IPS-20b (cell line): ENCODE measurements around the gene OTUD3.
"Not testable (repeated sequence)": the region's sequence is repeated elsewhere in the genome, so short reads cannot be mapped to it uniquely, and the experiment has no call there.

Experiments used
- H3K27ac ChIP-seq: one replicate; pipeline ENCODE4 v1.5.1; 2013; ENCODE audit warnings: low read length
- H3K27me3 ChIP-seq: 2 replicates; pipeline ENCODE4 v1.6.1; 2013; ENCODE audit warnings: mild to moderate bottlenecking, low read length, inconsistent platforms; ENCODE audit not compliant: insufficient read depth
- H3K36me3 ChIP-seq: 2 replicates; pipeline ENCODE4 v1.6.1; 2013; ENCODE audit warnings: low read depth, mild to moderate bottlenecking, inconsistent platforms, low read length, moderate library complexity; ENCODE audit not compliant: insufficient read depth
- H3K4me1 ChIP-seq: 2 replicates; pipeline ENCODE4 v1.6.1; 2013; ENCODE audit warnings: mild to moderate bottlenecking, control low read depth, inconsistent platforms, low read length, moderate library complexity; ENCODE audit not compliant: insufficient read depth
- H3K4me3 ChIP-seq: 2 replicates; pipeline ENCODE4 v1.5.1; 2013; ENCODE audit warnings: mild to moderate bottlenecking, low read length, inconsistent platforms
- H3K9ac ChIP-seq: 2 replicates; pipeline ENCODE4 v1.6.1; 2013; ENCODE audit warnings: low read depth, mild to moderate bottlenecking, inconsistent platforms, low read length, moderate library complexity
- H3K9me3 ChIP-seq: 2 replicates; pipeline ENCODE4 v1.6.1; 2013; ENCODE audit warnings: mild to moderate bottlenecking, low read depth, low read length, inconsistent platforms; ENCODE audit not compliant: insufficient read depth

OTUD3 gene

DNA sequence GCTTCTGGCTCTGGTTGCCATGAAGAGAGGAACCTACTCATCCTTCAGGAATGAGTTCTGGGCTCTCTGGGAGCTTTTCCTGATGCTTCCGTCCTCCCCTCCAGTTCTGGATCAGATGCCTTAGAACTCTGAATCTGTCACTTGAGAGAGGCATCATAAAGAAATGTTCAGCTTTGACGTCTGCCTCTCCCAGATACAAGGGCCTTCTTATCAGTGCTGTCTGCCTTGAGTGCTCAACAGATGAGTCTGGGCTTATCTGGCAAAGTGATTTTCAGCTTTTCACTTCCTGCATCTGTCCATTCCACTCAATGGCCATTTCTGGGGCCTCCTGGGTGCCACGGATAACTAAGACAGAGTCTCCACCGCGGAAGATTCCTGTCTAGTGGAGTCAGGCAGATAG lies 12.3 kb upstream of the OTUD3 start:
- Histone ChIP-seq H3K9ac (no peak overlapping the region), H3K27ac (no peak overlapping the region), H3K27me3 (no peaks in the 10 kb centered on the region), H3K4me1 (no peaks in the 10 kb centered on the region), H3K36me3 (no peaks in the 10 kb centered on the region), H3K4me3 (no peak overlapping the region), H3K9me3 (no peaks in the 10 kb centered on the region)

DNA sequence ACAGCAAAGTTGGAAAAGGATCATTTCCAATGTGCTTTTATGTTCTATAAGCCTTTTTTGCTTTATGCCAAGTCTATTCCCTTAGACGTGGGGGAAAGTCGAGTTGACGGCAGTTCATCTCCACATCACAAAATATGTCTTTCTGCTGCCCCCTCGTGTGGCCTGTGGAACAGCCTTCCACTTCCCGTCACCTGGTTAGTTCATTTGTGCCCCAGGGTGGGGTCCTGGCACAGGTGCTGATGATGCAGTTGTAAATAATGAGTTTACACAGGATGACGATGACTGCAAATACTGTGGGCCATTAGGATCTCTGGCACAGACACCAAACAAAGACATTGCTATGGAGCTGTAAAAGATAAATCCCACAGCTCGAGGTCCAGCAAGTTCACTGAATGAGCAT lies 10.0 kb upstream of the OTUD3 start:
- H3K9ac ChIP-seq, result no peak overlapping the region
- H3K27ac ChIP-seq, result no peak overlapping the region
- H3K9me3 ChIP-seq, result no peaks in the 10 kb centered on the region
- H3K4me3 ChIP-seq, result no peak overlapping the region
- H3K27me3 ChIP-seq, result no peaks in the 10 kb centered on the region
- no peaks in the 10 kb centered on the region for H3K4me1 ChIP-seq
- no peaks in the 10 kb centered on the region for H3K36me3 ChIP-seq

DNA sequence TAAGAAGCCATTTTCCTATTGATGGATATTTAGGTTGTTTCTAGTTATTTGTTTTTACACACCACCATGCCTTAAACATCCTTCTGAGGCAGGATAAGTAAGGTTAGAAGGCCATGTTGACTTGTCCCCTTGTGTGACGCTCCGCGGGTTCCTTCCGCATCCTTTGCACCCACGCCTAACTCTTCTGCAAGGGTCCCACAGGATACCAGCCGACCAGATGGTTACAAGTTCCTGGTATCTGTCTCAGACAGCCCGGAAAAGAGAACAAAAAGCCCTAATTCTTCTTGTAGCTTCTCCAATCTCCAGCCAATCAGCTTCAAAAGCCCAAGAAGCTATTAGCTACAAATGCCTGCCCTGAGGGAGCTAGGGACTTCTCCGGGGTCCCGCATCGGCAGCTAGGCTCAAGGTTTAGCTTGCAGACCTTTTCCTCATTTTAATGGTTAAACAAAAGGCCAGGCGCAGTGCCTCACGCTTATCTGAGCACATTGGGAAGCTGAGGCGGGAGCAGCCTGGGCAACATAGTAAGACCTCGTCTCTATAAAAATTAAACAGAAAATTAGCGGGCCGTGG lies 4.9 kb upstream of the OTUD3 start:
- Histone ChIP-seq H3K9ac (no peak overlapping the region), H3K9me3 (no peaks in the 10 kb centered on the region), H3K27ac (no peak overlapping the region)

GRCh38 chr1:19877821-19878636 lies 4.2 kb upstream of the OTUD3 start:
- Histone ChIP-seq H3K27ac (no peak overlapping the region), H3K4me3 (no peak overlapping the region), H3K36me3 (no peaks in the 10 kb centered on the region), H3K9ac (no peak overlapping the region), H3K4me1 (peaks cover 4% of the 10 kb centered on the region; the same call in 1 of the 2 replicates), H3K27me3 (no peaks in the 10 kb centered on the region), H3K9me3 (no peaks in the 10 kb centered on the region)

More for the DNA sequence above, 4.9 kb upstream of the OTUD3 start:
- Histone ChIP-seq H3K27me3 (no peaks in the 10 kb centered on the region), H3K4me3 (no peak overlapping the region), H3K4me1 (peaks cover 4% of the 10 kb centered on the region; the same call in 1 of the 2 replicates), H3K36me3 (no peaks in the 10 kb centered on the region)

GRCh38 chr1:19878637-19878985 lies 3.6 kb upstream of the OTUD3 start:
- H3K4me3 ChIP-seq, result no peak overlapping the region
- H3K9me3 ChIP-seq, result no peaks in the 10 kb centered on the region
- no peaks in the 10 kb centered on the region for H3K36me3 ChIP-seq
- no peak overlapping the region for H3K27ac ChIP-seq
- no peak overlapping the region for H3K9ac ChIP-seq
- peaks cover 4% of the 10 kb centered on the region; the same call in 1 of the 2 replicates for H3K4me1 ChIP-seq
- H3K27me3 ChIP-seq, result no peaks in the 10 kb centered on the region

GRCh38 chr1:19879227-19879626 lies 3.0 kb upstream of the OTUD3 start:
- no peaks in the 10 kb centered on the region for H3K36me3 ChIP-seq
- H3K27ac ChIP-seq, result no peak overlapping the region
- no peak overlapping the region for H3K9ac ChIP-seq
- no peak overlapping the region for H3K4me3 ChIP-seq
- no peaks in the 10 kb centered on the region for H3K27me3 ChIP-seq
- peaks cover 4% of the 10 kb centered on the region; the same call in 1 of the 2 replicates for H3K4me1 ChIP-seq
- H3K9me3 ChIP-seq, result no peaks in the 10 kb centered on the region

DNA sequence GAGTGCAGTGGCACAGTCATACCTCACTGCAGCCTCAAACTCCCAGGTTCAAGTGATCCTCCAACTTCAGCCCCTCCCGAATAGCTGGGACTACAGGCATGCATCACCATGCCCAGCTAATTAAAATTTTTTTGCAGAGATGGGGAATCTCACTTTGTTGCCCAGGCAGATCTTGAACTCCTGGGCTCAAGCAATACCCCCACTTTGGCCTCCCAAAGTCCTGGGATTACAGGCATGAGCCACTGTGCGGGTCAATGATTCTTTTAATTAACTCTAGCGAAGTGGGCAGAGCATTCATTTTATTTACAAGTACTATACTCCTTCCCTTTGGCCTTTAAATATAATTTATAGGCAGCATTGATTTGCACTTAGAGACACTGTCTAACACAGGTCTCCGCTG lies 2.5 kb upstream of the OTUD3 start:
- Histone ChIP-seq H3K27me3 (no peaks in the 10 kb centered on the region), H3K9ac (no peak overlapping the region), H3K27ac (no peak overlapping the region), H3K9me3 (no peaks in the 10 kb centered on the region), H3K4me3 (no peak overlapping the region), H3K4me1 (peaks cover 4% of the 10 kb centered on the region; the same call in 1 of the 2 replicates), H3K36me3 (no peaks in the 10 kb centered on the region)

DNA sequence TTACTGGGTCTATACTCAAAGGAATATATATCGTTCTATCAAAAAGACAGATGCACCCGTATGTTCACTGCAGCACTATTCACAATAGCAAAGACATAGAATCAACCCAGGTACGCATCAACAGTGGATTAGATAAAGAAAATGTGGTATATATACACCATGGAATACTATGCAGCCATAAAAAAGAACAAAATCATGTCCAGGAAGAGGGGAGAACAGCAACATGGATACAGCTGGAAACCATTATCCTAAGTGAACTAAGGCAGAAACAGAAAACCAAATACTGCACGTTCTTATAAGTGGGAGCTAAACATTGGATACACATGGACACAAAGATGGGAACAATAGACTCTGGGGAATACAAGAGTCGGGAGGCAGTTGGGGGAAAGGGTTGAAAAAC lies 1.4 kb upstream of the OTUD3 start:
- H3K27ac ChIP-seq, result not testable (repeated sequence)

DNA sequence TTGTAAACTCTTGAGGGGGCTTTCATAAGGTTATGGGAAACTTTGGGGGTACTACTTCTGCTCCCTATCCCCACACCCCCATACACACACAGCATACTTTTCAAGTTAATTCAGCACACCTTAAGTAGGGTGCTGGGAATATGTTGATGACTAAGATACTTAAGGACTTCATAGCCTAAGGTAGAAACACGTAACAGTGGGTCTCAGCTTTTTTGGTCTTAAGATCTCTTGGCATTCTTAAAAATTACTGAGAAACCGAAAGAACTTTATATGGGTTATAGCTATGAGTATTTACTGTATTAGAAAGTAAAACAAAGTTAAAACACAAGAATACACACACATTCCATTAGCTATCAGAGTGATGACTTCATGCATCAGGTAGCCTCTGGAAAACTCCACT lies 2.1 kb downstream of the OTUD3 start:
- Histone ChIP-seq H3K4me3 (no peak overlapping the region), H3K36me3 (no peaks in the 10 kb centered on the region), H3K27ac (no peak overlapping the region), H3K27me3 (no peaks in the 10 kb centered on the region), H3K4me1 (peaks cover 4% of the 10 kb centered on the region; the same call in 1 of the 2 replicates), H3K9me3 (no peaks in the 10 kb centered on the region), H3K9ac (no peak overlapping the region)

More for the DNA sequence above, 1.4 kb upstream of the OTUD3 start:
- H3K4me3 ChIP-seq, H3K9me3 ChIP-seq, H3K9ac ChIP-seq, H3K36me3 ChIP-seq, H3K27me3 ChIP-seq, H3K4me1 ChIP-seq: not testable (repeated sequence)

GRCh38 chr1:19885821-19886220 lies 3.6 kb downstream of the OTUD3 start:
- Histone ChIP-seq H3K9ac (no peak overlapping the region), H3K4me1 (peaks cover 4% of the 10 kb centered on the region; the same call in 1 of the 2 replicates), H3K27ac (no peak overlapping the region), H3K27me3 (no peaks in the 10 kb centered on the region), H3K9me3 (no peaks in the 10 kb centered on the region), H3K4me3 (no peak overlapping the region), H3K36me3 (peaks cover 8% of the 10 kb centered on the region)

DNA sequence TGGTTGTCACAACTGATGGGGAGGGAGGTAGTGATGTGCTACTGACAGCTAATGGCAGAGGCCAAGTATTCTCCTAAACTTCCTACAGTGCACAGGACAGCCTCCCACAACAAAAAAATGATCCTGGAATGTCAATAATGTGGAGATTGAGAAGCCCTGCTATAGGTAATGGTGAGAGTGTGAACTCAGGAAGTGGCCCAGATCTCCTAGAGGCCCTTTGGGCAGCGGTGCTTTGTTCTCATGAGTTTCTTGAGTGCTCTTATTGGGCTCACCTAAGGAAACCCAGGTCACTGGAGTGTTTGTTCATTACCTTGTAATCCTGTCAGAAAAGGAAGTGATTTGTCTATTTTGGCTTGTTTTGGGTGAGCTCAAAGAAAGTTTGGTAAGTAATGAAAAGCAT lies 5.9 kb downstream of the OTUD3 start:
- Histone ChIP-seq H3K4me1 (no peaks in the 10 kb centered on the region; the same call in 1 of the 2 replicates), H3K4me3 (no peak overlapping the region), H3K36me3 (peaks cover 31% of the 10 kb centered on the region), H3K9ac (no peak overlapping the region), H3K9me3 (no peaks in the 10 kb centered on the region), H3K27me3 (no peaks in the 10 kb centered on the region), H3K27ac (no peak overlapping the region)

DNA sequence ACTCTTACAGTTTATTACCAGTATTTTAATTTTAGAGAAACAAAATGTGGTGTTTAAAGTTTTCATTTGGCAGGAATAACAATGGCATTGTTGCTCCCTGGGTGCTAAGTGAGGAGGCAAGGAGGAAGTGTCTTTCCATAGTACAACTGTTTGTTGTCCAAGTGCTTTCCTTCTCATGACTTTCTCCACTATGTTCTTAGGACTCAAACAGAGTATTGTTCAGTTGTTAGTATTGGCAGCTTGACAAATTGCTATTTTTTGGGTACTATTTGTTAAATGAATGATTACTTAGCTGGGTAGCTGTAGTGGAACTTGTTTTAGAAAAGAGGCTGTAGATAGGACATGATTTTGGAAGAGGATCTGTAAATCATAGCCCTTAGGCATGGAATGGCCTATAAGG lies 7.5 kb downstream of the OTUD3 start:
- Histone ChIP-seq H3K9me3 (no peaks in the 10 kb centered on the region), H3K9ac (no peak overlapping the region), H3K27ac (no peak overlapping the region), H3K27me3 (no peaks in the 10 kb centered on the region), H3K4me3 (no peak overlapping the region), H3K36me3 (peaks cover 47% of the 10 kb centered on the region), H3K4me1 (no peaks in the 10 kb centered on the region; the same call in 1 of the 2 replicates)
